Measurements from ENCODE around the gene ITGA3.

ITGA3 gene

DNA sequence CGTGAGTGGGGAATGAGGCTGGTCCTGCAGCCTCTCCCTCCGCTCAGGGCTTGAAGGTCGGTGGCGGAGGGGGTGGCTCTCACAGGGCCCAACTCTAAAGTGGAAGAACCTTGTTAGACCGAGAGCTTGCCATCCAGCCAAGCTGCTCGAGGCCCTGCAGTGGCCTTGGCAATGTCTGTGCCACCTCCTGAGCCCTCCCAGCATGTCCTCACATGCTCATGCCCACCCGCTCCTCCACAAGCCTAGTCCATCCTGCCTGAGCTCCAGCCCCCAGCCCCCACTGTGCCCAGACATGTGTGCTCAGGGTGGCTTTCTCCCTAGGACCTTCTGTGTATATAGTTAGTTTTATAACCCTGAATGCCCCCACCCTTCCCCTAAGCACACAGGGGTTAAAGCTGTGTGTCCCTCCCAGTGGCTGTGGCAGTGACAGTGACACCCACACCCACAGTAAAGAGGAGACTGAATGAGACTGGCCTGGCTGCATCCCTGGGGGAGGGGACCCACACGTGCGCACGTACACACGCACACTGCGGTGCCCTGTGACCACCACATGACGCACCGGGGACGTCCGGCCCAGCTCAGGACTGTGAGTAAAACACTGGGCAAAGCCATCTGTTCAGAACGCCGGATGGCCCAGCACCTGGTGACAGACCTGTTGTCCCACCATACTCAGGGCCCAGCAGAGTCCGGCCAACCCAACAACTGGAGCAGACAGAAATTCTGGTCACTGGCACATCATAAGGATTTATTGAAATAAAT lies 54.9 kb downstream of the ITGA3 start:
- no peak for DNase-seq (ENCODE audit: low read depth)

DNA sequence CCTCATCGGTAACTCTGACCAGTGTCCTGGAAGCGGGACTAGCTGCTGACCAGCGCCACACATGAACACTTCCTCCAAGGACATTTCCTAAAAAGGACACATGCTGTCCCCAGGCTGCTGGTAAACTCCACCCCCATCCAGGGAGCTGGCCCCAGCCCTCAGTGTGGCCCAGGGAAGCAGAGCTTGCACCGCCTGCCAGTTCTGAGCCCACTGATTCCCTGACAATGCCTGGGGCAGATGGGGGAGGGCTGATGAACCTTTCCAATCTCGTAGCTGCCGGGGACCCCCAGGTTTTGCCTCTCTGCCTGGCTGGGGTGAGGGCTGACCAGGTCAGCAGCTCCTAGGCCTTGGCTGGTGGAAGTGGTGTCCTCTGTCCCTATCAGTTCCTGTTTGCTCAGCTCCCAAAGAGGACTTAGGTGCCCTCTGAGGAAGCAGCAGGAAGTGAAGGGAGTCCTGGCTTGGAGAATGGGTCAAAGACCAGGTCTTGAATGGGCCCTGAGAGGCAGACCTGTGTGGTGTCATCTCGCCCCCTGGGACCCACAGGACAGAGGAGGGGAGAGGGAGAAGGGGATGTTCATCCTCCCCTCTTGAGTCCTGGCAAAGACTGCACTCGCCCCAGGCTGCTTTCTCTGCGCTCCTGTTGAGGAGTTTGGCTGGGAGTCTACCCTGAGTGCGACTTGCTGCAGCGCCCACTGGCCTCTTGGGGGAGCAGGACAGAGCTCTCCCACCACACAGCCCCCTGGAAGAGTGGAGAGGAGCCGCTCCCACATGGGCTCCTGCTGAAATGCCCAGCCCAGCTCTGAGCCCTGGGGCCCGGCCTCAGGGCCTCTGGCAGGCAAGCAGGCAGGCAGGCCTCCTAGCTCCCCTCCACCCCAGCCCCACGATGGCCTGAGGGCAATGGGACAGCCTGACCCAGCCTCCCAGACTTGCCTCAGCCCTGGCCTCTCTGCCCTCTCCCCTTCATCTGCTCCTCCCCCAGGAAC lies 56.1 kb downstream of the ITGA3 start:
- DNase-seq (ENCODE audit: low read depth): no peak

DNA sequence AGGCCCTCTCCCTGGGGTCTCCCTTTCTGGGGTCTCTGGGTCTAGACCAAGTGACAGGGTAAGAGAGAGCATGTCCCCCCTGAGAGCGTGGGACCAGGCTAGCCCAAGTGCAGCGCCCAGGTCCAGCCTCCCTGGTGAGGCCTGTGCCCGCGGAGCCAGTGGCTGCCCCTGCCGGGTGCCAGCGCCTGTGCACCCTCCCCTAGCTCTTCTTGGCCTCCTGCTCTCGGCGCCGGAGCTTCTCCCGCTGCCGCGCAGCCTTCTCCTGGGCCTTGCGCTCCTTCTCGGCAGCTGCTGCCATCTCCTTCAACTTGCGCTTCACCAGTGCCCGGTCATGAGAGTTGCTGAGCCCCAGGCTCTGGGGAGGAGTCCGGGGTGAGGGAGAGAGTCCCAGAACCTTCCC lies 56.8 kb downstream of the ITGA3 start:
- DNase-seq (ENCODE audit: low read depth): no peak

DNA sequence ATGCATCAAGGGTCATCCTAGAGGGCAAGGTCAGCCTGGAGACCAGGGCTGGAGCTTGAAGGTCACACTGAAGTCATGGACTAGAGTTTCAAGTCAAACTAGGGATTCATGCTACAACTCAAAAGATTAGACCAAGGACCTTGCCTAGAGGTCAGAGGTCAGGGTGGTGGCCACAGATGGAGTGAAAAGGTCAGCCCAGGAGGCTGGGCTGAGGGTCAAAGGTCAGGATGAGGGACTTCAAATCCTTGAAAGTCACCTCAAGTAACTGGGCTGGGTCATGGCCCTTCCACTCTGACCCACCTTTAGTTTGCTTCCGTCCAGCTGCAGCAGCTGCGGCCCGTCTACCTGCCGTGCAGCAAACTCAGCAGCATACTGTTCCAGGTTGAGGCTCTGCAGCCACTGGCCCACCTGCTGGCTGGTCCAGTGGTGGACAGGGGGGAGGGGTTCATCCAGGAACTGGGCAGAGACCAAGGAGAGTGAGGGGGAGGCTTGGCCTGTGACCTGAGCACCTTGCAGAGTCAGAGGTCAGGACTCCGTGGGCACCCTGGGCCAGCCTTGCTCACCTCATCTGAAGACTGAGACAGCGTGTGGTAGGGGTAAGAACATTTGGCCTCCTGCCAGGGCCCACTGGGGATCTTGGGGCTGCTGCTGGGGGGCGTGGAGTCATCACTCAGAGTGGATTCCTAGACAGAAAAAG lies 57.9 kb downstream of the ITGA3 start:
- no peak for DNase-seq (ENCODE audit: low read depth)

DNA sequence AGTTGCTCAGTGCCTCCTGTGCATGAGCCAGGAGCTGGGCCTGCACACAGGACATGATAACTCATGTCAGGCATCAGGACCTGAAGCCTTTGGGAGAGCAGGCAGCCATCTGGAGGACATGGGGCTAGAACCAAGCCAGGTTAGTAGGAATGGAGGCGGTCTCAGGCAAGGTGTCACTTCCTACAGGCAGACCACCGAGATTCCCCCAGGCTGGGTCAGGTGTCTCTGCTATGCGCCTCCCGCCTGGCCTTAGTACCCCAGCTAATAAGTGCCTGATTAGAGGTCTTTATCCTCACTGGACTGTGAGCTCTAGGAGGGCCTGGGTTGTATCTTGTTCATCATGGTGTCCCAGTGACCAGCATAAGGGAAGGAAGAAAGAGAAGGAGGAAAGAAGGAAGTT lies 58.5 kb downstream of the ITGA3 start:
- DNase-seq (ENCODE audit: low read depth): no peak

DNA sequence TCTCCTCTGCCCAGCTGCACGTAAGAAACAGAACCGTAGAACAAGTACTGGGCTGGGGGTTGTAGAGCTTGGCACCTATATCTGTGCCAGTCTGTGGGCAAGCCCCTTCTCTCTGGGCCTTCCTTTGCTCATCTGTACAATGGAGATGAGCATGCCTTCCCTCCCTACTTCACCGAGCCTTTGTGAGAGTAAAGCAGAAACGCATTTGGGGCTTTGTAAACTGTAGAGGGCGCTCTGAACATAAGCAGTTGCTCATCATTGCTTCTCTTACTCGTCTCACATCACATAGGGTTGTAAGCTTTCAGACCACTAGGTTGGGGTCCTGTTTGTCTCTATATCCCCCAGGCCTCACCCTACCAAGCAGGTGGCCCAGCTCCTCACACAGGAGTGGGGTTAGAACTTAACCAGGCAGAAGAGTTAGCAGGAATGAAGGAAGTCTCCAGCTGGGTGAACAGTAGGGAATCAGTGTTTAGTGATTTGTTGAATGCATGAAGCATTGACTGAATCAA lies 59.0 kb downstream of the ITGA3 start:
- DNase-seq (ENCODE audit: low read depth): peak; percentile 84

DNA sequence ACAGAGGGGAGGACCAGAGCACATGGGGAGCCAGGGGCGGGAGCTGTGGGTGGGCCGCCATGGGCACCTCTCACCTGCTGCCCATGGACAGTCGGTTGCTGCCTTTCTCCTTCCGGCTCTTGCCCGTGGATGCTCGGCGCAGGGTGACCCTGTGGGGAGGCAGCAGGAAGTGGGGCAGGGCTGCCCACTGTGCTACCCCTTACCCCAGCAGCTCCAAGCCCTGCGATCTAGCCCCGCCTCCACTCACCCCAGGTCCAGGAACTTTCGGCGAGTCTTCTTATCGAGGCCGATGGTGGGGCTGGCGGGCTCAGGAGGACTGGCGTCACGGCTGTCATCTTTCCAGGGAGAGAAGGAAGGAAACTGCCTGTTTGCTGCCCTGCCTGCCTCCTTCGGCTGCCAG lies 59.8 kb downstream of the ITGA3 start:
- DNase-seq (ENCODE audit: low read depth): no peak

DNA sequence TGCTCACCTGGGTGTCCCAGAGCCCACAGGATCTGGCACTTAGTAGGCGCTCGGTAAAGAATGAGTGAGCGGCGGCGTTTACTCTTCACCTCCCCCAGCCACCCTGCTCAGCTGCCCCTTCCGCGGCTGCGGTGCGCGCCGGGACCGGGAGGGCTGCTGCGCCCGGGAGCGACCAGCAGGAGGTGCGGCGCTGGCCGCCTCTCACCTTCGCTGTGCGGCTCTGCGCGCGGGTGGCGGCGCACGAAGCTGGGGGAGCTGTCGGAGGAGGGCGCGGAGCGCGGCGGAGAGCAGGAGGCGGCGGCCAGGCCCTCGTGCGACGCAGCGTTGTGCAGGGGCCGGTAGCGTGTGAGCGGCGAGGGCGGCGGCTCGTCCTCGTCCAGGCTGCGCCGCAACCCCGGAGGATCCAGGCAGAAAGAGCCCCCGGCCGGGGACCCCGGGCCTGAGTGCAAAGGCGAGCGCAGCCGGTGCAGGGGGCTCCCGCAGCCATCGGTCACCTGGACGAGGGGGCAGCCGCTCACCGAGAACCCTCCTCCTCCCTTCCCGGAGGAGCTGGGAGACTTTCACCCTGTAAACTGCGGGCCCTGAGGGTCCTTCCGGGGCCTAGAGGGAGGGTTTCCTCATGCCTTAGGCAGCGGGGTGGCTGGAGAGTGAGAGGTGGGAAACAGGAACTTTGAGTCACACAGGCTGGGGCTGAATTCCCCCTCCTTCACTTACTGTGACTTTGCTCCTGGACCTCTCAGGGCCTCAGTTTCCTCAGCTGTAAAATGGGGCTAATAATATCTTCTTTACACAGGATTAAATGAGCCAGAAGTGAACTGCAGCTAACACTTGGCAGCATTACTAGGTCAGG lies 61.5 kb downstream of the ITGA3 start:
- DNase-seq (ENCODE audit: low read depth): peak; percentile 71

DNA sequence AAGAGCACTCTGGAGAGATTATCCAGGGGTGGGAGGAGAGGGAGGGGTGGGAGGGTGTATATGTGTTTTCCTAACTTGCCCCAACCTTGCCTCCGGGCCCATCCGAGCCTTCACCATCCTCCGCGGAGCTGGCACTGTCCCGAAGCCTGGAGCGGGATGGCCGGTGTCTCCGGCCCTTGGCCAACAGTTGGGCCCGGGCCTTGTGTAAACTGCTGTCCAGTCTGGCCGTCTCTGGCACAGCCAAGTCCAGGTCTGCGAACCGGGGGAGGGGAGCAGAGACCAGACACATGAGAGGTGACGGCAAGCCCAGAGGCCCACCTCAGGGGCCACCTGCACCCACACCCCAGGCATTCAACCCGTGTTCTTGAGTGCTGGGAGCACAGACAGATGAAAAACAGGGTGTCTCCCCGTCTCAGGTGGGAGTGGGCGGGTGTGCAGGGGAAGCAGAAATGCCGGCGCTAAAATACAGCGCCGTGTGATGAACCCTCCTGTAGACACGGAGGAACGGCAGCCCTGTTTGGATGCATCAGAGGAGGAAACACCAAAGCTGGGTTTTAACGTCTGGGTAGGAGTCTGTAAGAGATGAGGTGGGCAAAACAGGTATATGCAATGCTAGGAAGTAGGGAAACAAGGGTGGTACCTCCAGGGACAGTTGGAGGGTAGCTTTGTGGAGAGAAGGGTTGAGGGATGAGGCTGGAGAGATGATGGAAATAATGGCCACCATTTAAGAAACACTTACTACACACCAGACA lies 62.3 kb downstream of the ITGA3 start:
- no peak for DNase-seq (ENCODE audit: low read depth)

DNA sequence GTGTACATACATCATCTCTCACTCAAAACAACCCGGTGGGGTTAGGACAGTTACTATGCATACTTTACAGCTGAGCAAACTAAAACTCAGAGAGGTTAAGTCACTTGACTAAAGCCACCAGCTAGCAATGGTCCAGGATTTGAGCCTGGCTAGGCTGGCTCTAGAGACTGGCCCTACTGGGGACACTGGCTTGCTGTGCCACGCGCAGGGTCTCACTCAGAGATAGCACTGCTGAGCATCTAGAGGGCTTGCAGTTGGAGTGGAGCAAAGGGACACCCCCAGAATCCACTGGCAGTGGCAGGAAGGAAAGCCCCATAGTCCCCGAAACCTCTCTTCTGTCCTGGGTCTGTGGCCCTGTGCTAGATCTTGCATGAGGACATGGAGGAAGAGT lies 62.9 kb downstream of the ITGA3 start:
- no peak for DNase-seq (ENCODE audit: low read depth)

DNA sequence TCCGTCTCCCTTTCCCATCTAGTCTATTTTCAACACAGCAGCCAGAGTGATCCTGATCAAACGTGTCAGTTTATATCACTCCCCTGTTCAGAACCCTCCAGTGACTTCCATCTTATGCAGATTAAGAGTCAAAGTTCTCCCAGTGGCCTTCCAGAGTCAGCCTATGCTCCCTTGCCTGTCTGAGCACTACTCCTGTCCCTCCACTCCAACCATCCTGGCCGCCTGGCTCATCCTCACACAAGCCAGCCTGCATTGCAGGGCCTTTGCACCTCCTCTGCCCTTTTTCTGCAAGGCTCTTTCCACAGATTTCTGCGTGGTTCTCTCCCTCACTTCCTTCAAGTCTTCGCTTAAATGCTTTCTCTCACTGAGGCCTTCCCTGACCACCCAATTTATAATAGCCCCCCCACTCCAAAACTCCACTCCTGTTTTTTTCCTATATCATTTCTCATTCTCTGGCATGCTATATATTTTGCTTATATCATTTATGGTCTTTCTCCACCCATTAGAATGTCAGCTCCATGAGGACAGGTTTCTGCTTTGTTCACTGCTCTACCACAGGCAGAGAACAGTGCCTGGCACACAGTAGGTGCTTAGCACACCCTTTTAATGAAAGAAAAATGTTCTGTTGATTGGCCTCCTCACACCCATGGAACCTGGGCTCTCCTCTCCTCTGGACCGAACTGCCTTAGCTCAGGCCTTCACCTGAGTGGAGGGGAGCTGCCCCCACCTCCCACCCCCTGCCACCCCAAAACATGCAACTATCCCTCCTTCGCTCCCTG lies 64.8 kb downstream of the ITGA3 start:
- no peak for DNase-seq (ENCODE audit: low read depth)

DNA sequence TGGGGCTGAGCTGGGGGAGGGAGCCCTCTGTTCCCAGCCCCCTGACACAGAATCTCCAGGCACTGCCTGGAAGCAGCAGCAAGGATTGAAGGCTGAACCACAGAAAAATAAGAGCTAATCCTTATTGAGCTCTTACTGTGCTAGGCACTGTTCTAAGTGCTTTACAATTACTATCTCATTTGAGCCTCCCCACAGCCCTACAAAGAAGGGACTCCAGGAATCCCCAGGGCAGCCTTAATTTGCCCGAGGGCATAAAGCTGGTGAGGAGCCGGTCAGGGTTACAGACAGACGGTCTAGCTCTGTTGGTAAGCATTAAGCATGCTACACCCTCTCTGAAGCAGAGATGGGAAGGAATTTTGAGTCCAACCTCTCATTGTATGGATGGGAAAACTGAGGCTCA lies 67.0 kb downstream of the ITGA3 start:
- no peak for DNase-seq (ENCODE audit: low read depth)

DNA sequence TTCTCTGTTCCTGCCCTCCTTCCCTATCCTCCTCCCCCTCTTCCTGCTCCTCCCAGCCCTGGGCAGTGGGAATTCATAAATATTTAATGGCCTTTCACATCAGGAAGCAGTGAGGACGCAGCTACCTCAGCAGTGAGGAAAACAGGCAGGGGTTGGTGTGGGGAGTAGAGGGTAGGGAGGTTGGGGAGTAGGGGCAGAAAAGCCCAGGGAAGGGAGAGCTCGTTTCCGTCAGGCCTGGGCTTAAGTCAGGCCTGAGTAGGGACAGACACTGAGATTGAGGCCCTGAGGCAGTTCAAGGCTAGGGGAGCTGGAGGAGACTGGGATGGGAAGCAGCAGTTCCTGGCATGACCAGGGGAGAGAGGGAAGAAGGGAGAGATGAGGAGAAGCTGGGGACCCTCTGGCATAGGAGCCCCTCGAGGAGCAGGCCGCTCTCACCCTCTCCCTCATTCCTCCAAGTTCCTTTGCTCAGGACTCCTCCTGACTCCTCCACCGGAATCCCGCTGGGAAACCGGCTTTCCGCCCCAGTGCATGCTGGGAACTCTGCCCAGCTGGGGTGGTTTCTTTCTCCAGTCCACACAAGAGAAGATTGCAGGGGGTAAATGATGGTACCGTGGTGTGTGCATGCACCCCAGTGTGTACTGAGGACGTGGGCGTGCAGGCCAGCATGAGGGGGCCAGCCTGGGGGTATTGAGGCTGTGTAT lies 67.9 kb downstream of the ITGA3 start:
- no peak for DNase-seq (ENCODE audit: low read depth)

DNA sequence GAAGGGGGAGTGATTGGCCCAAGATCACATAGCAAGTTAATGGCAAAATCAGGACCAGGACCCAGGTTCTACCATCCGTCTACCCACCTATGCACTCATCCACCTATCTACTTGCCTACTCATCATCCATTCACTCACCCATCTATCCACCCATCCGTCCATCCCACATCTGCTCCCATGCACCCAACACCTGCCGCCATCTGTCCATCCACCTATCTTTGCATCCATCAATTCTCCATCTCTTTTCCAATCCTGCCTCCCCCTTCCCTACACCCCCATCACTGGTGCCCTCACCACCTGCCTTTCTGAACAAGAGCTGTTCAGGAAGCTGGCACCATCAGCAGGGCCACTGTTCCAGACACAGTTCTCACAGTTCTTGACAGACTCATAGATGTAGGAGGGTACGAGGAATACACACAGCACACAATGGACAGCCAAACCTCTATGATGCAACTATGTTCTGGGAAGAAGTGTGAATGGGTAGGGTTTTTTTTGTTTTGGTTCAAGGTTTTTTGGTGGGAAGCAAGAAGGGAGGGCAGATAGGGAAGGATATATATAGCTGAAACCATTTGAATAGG lies 69.6 kb downstream of the ITGA3 start:
- DNase-seq (ENCODE audit: low read depth): no peak

DNA sequence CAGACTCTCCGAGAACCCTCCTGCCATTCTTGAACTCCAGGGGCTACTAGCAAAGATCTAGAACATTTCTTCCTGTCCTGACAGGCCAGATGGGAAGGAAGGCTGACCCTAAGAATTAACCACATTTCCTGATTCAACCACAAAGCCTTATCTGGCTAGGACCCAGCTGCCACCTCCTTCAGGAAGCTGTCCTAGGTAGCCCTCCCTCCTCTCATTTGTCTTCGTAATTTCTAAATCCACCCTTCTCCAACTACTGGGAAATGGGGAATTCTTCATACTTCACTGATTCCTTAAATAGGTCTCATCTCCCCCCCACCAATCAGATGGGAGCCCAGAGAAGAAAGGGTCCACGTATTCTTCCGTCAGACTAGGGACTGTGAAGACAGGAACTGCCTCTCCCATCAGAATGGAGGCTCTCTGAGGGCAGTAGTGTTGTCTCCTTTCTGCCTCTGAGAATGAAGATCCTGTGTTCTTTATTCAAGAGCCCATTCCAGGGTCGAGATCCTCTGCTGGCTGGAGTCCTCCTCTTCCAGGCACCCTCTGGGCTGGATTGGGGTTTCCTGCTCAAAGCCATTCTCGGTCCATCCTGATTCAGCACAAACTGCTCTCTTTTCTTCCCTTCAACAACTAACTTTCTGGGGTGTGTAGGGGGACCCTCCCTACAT lies 71.9 kb downstream of the ITGA3 start:
- DNase-seq (ENCODE audit: low read depth): peak; percentile 67

DNA sequence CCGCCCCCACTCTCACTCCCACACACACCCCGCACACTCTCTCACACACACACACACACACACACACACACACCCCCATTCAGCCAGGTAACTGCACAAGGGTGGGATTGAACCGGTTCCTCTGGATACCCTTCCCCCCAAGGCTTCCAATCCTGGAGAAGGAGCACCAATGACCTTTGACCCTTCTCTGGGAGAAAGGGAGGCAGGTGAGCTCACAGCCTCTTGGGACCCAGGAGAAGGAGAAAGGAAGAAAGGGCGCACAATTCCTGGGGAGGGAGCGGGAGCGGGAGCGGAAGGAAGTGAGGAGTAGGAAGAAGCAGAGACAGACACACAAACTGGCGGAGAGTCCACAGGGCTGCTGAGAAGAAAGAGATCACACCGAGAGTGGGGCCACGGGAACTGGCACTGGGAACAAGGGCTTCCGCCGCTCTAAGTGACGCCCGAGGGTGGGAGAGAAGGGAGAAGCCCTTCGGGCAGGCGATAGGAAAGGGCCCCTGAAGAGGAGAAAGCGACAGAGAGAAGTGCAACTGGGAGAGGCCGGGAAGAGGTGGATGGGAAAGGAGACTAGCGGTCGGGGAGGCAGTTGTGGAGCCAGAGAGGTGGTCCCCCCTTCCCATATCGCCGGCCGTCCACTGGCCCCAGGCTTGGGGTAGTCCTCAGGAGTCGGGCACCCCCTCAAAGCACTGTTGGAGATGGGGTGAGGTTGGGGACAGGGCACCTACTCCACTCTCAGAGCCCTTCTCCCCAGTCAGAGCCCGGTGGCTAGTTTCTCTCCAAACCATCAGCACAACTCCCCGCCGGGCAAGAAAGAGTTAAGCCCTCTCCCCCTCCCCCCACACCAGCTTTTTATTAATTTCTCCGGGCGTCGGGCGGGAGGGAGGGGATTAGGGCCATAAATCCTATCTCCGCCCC lies 72.8 kb downstream of the ITGA3 start:
- DNase-seq (ENCODE audit: low read depth): peak; percentile 37

DNA sequence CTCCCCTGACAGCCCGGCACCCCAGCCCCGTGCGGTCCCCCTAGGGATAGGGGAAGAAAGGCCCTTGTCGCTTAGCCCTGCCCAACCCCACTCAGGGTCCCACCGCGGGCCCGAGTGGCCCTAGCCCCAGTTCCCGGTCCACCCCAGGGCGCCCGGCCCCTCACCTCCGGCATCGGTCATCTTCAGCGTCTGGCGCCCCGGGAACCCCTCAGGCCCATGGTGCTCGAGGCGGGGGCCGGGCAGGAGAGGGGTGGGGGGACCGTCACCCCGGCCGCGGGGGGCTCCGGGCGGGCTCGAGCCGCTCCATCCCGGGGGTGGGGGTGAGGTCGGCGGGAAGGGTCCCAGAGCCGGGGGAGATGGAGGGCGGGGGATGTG lies 73.4 kb downstream of the ITGA3 start:
- no peak for DNase-seq (ENCODE audit: low read depth)
